ENCODE measurements around the gene TCEAL9. TPM values are rescaled to one million over a fixed set of nuclear protein-coding genes. Genes with fewer than 3 reads are reported as not detected.

The TCEAL9 gene
- total RNA-seq, 2 donors from 2014 or later, result 43.3 to 56.9 TPM

DNA sequence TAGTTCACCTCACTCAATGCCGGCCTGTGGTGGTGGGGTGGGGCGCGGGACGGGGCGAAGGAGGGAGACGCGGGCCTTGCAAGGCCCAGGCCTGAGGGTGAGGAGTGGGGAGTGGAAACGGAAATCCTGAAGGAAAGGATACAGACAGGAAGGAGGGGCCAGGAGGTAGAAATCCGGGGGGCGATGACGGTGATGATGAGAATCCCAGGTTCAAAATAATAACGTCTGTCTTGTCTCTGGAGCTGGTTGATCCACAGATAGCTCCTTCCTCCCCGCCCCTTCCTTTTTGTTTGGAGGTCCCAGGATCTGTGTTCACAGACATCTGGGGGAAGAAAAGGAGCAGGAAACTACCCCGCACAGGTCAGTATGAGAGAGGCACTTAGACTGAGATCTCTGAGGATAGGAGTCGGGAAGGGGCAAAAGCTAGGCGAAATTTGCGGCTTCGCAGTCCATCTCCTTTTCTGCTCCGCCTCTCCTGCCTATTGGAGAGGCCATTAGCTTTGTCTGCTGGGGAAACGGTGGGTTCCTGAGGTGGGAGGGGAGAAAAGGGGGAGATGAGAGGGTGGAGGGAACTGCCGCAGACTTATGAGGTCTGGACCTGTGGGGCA is 25.5 kb upstream of the TCEAL9 start:
- no peak overlapping the region for H3K27ac ChIP-seq
- no peaks in the 10 kb centered on the region for H3K4me1 ChIP-seq
- no peaks in the 10 kb centered on the region for H3K9me3 ChIP-seq
- H3K27me3 ChIP-seq, result no peaks in the 10 kb centered on the region
- peak overlapping the region; percentile 18 to 36 for H3K4me3 ChIP-seq
- TF ChIP-seq, protein P1, sequence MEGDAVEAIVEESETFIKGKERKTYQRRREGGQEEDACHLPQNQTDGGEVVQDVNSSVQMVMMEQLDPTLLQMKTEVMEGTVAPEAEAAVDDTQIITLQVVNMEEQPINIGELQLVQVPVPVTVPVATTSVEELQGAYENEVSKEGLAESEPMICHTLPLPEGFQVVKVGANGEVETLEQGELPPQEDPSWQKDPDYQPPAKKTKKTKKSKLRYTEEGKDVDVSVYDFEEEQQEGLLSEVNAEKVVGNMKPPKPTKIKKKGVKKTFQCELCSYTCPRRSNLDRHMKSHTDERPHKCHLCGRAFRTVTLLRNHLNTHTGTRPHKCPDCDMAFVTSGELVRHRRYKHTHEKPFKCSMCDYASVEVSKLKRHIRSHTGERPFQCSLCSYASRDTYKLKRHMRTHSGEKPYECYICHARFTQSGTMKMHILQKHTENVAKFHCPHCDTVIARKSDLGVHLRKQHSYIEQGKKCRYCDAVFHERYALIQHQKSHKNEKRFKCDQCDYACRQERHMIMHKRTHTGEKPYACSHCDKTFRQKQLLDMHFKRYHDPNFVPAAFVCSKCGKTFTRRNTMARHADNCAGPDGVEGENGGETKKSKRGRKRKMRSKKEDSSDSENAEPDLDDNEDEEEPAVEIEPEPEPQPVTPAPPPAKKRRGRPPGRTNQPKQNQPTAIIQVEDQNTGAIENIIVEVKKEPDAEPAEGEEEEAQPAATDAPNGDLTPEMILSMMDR (IDR thresholded peaks at IDR 0.05), result no peak
- no peaks in the 10 kb centered on the region for H3K36me3 ChIP-seq
- no peak for DNase-seq (ENCODE audit: low spot score)

DNA sequence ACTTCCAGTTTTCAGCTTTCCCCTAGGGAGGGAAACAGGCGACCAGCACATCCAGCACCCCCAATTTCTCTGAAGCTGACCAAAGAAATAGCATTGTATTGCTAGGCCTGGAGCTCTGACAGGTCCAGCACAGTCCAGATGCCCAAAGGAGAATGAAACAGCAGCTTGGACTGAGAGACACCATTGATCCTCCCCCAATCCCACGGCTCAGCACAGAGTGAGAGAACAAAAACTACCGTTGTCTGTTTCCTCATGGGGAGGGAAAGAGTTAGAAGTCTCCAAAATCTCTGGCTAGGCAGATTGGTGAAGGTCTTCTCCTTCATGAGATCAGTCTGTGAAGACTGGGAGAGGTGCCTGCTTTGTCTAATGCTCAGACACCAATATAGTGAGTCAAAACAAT is 17.6 kb upstream of the TCEAL9 start:
- Histone ChIP-seq H3K36me3 (no peaks in the 10 kb centered on the region), H3K4me3 (no peak overlapping the region), H3K27me3 (no peaks in the 10 kb centered on the region), H3K4me1 (no peaks in the 10 kb centered on the region), H3K27ac (no peak overlapping the region), H3K9me3 (no peaks in the 10 kb centered on the region)
- no peak for DNase-seq (ENCODE audit: low spot score)
- TF ChIP-seq, protein P1 (IDR thresholded peaks at IDR 0.05), result no peak

DNA sequence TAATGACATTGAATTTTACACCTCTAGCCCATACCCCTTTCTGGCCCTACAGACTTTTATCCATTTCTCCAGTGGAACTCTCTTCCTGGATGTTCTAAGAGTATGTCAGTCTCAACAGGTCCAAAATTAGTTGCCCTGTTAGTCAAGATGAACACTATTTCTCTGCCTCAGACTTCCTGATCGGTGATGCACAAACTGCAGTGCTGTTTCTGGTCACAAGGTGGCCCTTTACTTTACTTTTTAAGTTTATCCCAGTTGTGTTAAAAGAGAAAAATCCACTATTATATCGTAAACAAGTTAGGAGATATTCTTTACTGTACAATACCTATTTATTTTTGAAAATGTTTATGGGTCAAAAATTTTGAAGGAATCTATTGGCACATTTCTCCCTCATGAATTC is 13.2 kb upstream of the TCEAL9 start:
- TF ChIP-seq, protein P1 (IDR thresholded peaks at IDR 0.05), result peak; percentile 40 to 72
- H3K4me3 ChIP-seq, result no peak overlapping the region
- DNase-seq (ENCODE audit: low spot score), result no peak
- H3K27me3 ChIP-seq, result peaks cover 0 to 3% of the 10 kb centered on the region in 2 donors
- no peaks in the 10 kb centered on the region for H3K4me1 ChIP-seq
- H3K36me3 ChIP-seq, result no peaks in the 10 kb centered on the region
- no peaks in the 10 kb centered on the region for H3K9me3 ChIP-seq
- no peak overlapping the region for H3K27ac ChIP-seq

DNA sequence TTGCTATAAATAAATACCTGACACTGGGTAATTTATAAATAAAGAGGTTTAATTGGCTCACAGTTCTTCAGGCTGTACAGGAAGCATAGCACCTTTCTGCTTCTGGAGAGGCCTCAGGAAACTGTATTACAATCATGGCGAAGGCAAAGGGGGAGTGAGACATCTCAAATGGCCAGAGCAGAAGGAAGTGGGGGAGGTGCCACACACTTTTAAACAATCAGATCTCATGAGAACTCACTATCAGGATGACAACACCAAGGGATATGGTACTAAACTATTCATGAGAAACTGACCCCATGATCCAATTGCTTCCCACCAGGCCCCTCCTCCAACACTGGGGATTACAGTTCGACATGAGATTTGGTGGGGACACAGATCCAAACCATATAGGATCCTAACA is 11.7 kb upstream of the TCEAL9 start:
- peaks cover 0 to 7% of the 10 kb centered on the region in 2 donors for H3K27me3 ChIP-seq
- H3K27ac ChIP-seq, result no peak overlapping the region
- H3K4me1 ChIP-seq, result no peaks in the 10 kb centered on the region
- TF ChIP-seq, protein P1 (IDR thresholded peaks at IDR 0.05), result no peak
- no peak overlapping the region for H3K4me3 ChIP-seq
- DNase-seq (ENCODE audit: low spot score), result no peak
- H3K36me3 ChIP-seq, result no peaks in the 10 kb centered on the region
- H3K9me3 ChIP-seq, result no peaks in the 10 kb centered on the region

DNA sequence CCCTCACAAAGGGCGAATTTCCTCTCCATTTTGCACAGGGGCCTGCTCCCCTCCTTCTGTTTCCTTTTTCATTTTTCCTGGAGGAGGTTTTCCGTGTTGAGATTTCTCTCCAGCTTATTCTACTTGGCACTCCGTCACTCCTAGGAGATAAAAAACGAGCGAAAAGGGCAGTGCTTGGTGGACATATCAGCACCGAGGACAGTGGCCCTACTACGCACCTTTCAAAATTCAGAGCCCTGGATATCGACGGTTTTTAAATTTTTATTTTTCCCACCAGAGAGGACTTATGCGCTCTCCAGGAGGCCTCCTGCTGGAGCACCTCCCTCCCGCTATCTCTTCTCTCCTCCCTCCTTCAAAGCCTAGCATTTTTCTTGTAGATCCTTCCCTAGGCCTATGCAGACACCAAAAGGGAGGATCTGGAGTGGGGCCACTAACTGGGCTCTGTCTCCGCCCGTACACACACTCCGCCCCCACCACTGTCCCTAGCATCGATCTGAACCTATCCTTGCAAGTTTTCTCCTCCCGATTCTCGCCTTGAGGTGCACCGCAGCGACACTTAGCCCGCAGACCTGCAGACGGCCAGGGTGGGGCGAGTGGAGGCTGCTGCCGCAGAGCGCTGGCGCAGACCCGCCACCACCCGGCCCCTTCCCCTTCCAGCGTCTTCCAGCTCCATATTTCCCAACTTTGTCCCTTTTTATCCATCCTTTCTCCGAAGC is 8.5 kb upstream of the TCEAL9 start:
- no peaks in the 10 kb centered on the region for H3K4me1 ChIP-seq
- no peak for DNase-seq (ENCODE audit: low spot score)
- TF ChIP-seq, protein P1 (IDR thresholded peaks at IDR 0.05), result no peak
- no peak overlapping the region for H3K4me3 ChIP-seq
- H3K9me3 ChIP-seq, result no peaks in the 10 kb centered on the region
- no peaks in the 10 kb centered on the region for H3K36me3 ChIP-seq
- peaks cover 0 to 7% of the 10 kb centered on the region in 2 donors for H3K27me3 ChIP-seq
- H3K27ac ChIP-seq, result no peak overlapping the region
